HG02885 (cell line): ENCODE measurements around the gene SLC27A2.
A peak's percentile ranks its signal among the peaks of the same experiment; 100 is the strongest.

Experiments used
- ATAC-seq: cut with Tn5 transposase; IDR thresholded peaks from one replicate; pipeline ENCODE4 v1.9.1; 2021; ENCODE audit warnings: mild to moderate bottlenecking; ENCODE audit not compliant: unreplicated experiment, poor library complexity

SLC27A2 gene

GRCh38 chr15:50260969-50261496, 79.0 kb downstream of the SLC27A2 start:
- ATAC-seq: peak; percentile 68

- peak; percentile 30 for ATAC-seq
Observed at GRCh38 chr15:50261981-50262380, 80.0 kb downstream of the SLC27A2 start.

- ATAC-seq: no peak
Observed at GRCh38 chr15:50262533-50262932, 80.5 kb downstream of the SLC27A2 start.

GRCh38 chr15:50265620-50266019, 83.6 kb downstream of the SLC27A2 start, which contains the start of gene HDC:
TSS of gene HDC (minus strand) at chr15:50265726. CDS start at chr15:50265623, 103 bp downstream.
- ATAC-seq: no peak

- no peak for ATAC-seq
Observed at GRCh38 chr15:50267577-50267976, 85.6 kb downstream of the SLC27A2 start.

GRCh38 chr15:50275091-50275490, 93.1 kb downstream of the SLC27A2 start:
- no peak for ATAC-seq

GRCh38 chr15:50275908-50276307, 93.9 kb downstream of the SLC27A2 start:
- ATAC-seq: no peak

- no peak for ATAC-seq
Observed at GRCh38 chr15:50277370-50277769, 95.4 kb downstream of the SLC27A2 start.

GRCh38 chr15:50278496-50278895, 96.5 kb downstream of the SLC27A2 start:
- ATAC-seq: no peak

- ATAC-seq: no peak
Observed at GRCh38 chr15:50280271-50280670, 98.3 kb downstream of the SLC27A2 start.

GRCh38 chr15:50281427-50281826, 99.4 kb downstream of the SLC27A2 start:
- no peak for ATAC-seq
